LoVo (cell line): ENCODE measurements around the gene NLGN1.

Source experiments
- DNase-seq: peaks from one replicate; pipeline ENCODE4 v3.0.0-alpha.2; 2016; ENCODE audit warnings: low spot score

The NLGN1 gene

GRCh38 chr3:173770011-173770410 is 372.5 kb downstream of the NLGN1 start:
- no peak for DNase-seq

- DNase-seq = no peak
These were observed 373.4 kb downstream of the NLGN1 start for GRCh38 chr3:173770796-173771573.

DNA sequence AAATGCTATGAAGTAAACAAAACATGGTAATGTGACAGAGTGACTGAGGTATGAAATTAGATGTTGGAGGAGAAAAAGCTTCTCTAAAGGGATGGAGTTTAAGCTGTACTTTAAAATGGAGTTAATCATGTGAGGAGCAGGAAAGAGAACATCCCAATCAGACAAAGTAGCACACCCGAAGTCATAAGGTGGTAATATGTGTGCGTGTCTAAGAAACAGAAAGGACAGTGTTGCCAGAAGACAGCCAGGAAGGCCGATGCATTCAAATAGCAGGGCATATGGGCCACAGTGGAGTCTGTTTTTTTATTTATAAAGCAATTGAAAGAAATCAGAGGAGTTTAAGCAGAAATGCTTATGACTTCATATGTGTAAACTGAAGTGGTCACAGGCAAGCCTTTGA is 376.3 kb downstream of the NLGN1 start:
- no peak for DNase-seq

DNA sequence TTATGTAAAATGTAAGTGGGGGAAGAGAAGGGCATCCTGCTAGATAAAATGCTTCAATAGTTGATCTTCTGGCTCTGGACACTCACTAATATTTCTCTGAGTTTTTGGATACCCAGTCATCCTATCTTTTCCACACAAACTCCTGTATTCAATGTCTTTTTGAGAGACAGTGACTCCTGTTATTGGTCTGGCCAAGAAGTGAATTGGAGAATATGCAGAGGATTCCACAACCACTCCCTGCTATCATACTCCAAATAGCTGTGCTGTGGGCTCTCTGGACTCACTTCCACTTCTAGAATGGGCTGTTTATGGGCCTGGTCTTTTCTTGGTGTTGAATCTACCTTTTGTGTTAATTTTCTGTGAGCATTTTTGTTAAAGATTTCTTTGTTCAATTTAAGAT is 376.8 kb downstream of the NLGN1 start:
- DNase-seq = no peak

GRCh38 chr3:173778251-173778650 is 380.7 kb downstream of the NLGN1 start:
- no peak for DNase-seq

DNA sequence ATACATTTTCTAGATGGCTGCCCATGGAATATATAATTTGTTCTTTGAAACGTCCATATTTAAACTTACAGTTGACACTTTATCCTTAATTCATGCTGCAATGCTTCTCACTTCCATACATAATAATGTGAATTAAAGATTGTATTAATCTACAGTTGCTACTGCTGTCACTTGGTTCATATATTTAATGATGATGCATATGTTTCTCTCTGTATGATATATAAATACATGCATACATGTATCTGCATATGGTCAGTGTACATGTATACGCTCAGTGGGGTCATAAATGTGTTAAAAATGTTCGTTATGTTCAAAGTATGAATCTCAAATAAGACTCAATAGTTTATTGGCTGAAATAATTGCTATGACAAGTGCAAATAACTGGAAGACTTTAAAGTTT is 382.5 kb downstream of the NLGN1 start:
- DNase-seq = no peak

DNA sequence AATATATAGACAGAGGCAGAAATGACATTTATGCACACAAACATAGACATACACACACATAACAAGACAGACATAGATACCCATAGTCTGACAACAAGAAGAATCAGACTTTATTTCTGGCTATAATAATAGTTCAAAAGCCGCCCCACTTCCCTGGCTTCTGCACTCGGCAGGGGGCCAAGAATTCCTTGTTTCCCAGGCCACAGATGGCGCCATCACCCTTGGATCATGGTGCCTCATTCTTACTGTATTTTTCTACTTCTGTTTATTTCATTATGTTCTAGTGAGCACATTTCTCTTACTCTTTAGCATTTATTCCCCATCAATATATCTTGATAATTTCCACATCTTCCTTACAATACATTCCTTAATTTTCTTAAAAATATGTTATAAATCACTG is 387.5 kb downstream of the NLGN1 start:
- DNase-seq = no peak

DNA sequence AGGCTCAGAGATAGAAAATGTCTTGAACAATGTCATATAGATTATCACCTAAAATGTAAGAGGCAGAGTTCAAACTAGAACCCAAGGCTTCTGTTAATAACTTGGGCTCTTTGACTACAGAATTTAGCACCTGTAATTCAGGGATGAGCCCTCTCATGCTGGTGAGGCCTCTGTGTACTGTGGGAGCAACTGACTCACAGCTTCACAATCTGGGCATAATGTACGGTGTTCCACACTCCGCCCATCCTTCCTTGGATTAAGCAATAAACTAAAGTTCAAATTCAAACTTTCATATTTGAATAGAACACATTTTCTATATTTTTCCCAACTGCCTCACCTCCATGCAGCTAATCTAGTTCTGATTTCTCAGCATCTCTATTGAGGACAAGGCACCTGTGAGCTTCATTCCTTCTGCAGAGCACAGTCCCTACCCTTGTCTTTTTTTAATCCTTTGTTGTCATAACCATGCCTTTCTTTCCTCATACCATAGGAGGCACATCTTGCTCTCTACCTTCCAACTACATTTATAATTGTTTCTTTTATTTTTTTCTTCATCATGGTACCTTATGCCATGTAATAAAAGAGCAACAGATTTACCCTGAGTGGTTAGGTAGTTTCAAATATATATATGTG is 392.1 kb downstream of the NLGN1 start:
- no peak for DNase-seq

- DNase-seq = no peak
These were observed 396.4 kb downstream of the NLGN1 start for GRCh38 chr3:173793963-173794362.

GRCh38 chr3:173796405-173796804 is 398.9 kb downstream of the NLGN1 start:
- no peak for DNase-seq

DNA sequence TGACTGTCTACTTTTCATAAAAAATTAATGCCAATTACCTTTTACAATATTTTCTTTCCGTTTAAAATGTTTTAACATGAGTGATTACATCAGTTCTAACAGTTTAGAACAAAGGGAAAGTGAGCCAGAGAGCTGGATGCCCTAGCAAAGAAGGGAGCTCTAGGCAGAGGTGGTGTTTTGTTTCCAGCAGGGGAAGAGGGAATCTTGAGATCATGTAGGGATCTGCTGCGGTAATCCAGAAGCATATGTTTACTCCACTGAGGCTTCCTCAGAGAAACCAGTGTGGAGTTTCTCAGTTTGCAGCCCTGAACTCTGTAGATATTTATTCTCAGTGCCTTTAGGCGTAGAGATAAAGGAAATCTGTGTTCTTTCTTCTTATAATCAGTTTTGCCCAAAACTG is 399.3 kb downstream of the NLGN1 start:
- no peak for DNase-seq

- no peak for DNase-seq
These were observed 401.7 kb downstream of the NLGN1 start for GRCh38 chr3:173799060-173799816.

GRCh38 chr3:173800154-173800553 is 402.6 kb downstream of the NLGN1 start:
- no peak for DNase-seq

- no peak for DNase-seq
These were observed 417.3 kb downstream of the NLGN1 start for GRCh38 chr3:173814809-173815208.

DNA sequence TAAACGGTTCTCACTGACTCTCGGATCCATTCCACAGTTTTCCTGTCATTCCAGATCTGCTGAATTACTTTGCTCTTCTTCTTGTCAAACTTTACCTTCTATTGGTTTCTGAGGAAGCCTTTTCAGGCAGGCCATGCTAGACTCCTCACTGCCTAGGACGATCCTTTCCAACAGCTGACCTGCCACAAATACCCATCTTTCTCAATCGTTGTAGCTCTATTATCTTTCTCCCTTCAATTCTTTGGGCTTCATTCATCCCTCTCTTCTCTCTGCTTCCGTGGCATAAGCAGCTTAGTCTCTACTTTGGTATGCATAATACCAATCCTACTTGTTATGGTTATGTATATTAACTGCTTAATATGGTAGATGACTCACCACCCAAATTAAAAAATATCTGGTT is 421.8 kb downstream of the NLGN1 start:
- DNase-seq = no peak

- no peak for DNase-seq
These were observed 426.4 kb downstream of the NLGN1 start for GRCh38 chr3:173823911-173824460.

- DNase-seq = no peak
These were observed 428.2 kb downstream of the NLGN1 start for GRCh38 chr3:173825730-173826129.

- no peak for DNase-seq
These were observed 428.9 kb downstream of the NLGN1 start for GRCh38 chr3:173826416-173826815.

- DNase-seq = no peak
These were observed 429.5 kb downstream of the NLGN1 start for GRCh38 chr3:173826901-173827609.

DNA sequence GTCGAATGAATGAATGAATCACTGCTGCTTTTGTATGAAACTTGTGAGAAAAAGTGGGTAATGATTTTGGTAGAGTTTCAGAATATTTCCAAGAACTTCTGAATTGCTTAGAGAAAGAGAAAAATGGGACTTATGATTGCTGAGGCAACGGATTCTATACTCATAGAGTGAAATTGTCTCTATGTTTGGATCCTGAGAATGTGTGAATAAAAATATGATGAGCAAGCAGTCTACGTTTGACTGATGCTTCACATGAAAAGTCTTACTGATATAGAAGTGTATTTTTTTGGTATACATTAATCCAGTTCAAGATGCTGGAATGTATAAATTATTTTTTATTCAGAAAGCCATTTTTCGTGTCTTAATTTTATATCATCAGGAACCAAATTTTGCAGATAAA is 441.1 kb downstream of the NLGN1 start:
- DNase-seq = no peak

- DNase-seq = no peak
These were observed 442.3 kb downstream of the NLGN1 start for GRCh38 chr3:173839859-173840258.

DNA sequence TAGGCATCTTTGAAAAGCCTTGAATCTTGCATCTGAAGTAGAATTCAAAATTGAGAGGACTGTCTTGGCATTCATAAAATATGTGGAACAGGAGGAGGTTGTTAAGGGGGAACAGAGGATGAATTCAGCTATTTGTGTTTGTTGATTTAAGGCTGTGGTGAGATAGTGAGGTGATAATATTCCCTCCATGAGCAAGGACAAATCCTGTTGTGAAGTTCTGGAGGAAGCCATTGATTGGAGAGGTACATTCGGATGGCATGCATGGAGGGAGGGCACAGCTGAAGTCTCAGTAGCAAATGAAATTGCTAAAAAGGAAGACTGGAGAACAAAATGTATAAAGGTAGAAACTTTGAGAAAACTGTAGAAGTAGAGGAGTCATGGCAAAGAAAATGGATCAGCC is 443.8 kb downstream of the NLGN1 start:
- no peak for DNase-seq
